Astrocyte of the cerebellum (primary cell): ENCODE results near the gene SERHL2.

Experiments
- DNase-seq: peaks from one replicate; pipeline ENCODE4 v3.0.0-alpha.2; 2011; ENCODE audit warnings: low read depth
- H3K4me3 ChIP-seq: 2 replicates; pipeline ENCODE4 v1.5.1; 2011; ENCODE audit warnings: mild to moderate bottlenecking, low read depth, low read length, moderate library complexity
- CTCF ChIP-seq: IDR thresholded peaks from 2 replicates; pipeline ENCODE4 v1.5.1; 2012; ENCODE audit warnings: low read length, low read depth, moderate library complexity, mild to moderate bottlenecking; ENCODE audit errors: missing control alignments
- in situ Hi-C: cut with HindIII; loops from 2 replicates; pipeline ENCODE4 v1.10.0; 2017; ENCODE audit warnings: low sequenced_read_pairs

The SERHL2 gene

GRCh38 chr22:42586381-42586780 is 32.6 kb downstream of the SERHL2 start:
- no peak for TF ChIP-seq CTCF
- no peak for DNase-seq
- H3K4me3 ChIP-seq = no peak overlapping the region
- in situ Hi-C loops = no loop called here

- DNase-seq = no peak
- TF ChIP-seq CTCF = no peak
- in situ Hi-C loops = no loop called here
- H3K4me3 ChIP-seq = no peak overlapping the region
These were observed 33.9 kb downstream of the SERHL2 start for GRCh38 chr22:42587588-42588175.

GRCh38 chr22:42591987-42592386 is 38.2 kb downstream of the SERHL2 start:
- no peak for DNase-seq
- H3K4me3 ChIP-seq = no peak overlapping the region
- no peak for TF ChIP-seq CTCF
- in situ Hi-C loops = no loop called here

GRCh38 chr22:42595434-42595833 is 41.7 kb downstream of the SERHL2 start:
- no peak overlapping the region for H3K4me3 ChIP-seq
- TF ChIP-seq CTCF = no peak
- DNase-seq = no peak
- in situ Hi-C loops = no loop called here

GRCh38 chr22:42596336-42596735 is 42.6 kb downstream of the SERHL2 start:
- in situ Hi-C loops = no loop called here
- no peak for DNase-seq
- TF ChIP-seq CTCF = no peak
- H3K4me3 ChIP-seq = no peak overlapping the region

GRCh38 chr22:42596863-42597530 is 43.2 kb downstream of the SERHL2 start:
- TF ChIP-seq CTCF = no peak

More at GRCh38 chr22:42596863-42597530, 43.2 kb downstream of the SERHL2 start:
- in situ Hi-C loops = no loop called here
- DNase-seq = no peak
- no peak overlapping the region for H3K4me3 ChIP-seq
